HepG2 (cell line): ENCODE data around the gene TLK2. TPM values are rescaled to one million over a fixed set of nuclear protein-coding genes. Genes with fewer than 3 reads are reported as not detected.

ENCODE experiments used
- ARID2 ChIP-seq: sonication (generic); formaldehyde crosslinking; IDR thresholded peaks from 2 replicates; pipeline ENCODE4 v1.8.1; 2022; ENCODE audit warnings: mild to moderate bottlenecking, missing genetic modification reagents, borderline replicate concordance
- CEBPG ChIP-seq: IDR thresholded peaks from 2 replicates; pipeline ENCODE4 v1.6.1; 2016
- CREM ChIP-seq, 2 experiments: sonication (generic) in 1 of 2; formaldehyde crosslinking in 1 of 2; IDR thresholded peaks; 2 replicates each; pipeline versions ENCODE4 v1.4.0 to v1.6.1; 2016 to 2020; ENCODE audit warnings: antibody characterized with exemption in 1 of 2, mild to moderate bottlenecking in 1 of 2, missing genetic modification reagents in 1 of 2
- ELF1 ChIP-seq: sonication (generic); formaldehyde crosslinking; IDR thresholded peaks from 2 replicates; pipeline ENCODE4 v1.4.0; 2020; ENCODE audit warnings: missing genetic modification reagents
- GLI4 ChIP-seq: sonication (generic); formaldehyde crosslinking; IDR thresholded peaks from 2 replicates; pipeline ENCODE4 v1.5.1; 2020; ENCODE audit warnings: missing genetic modification reagents, mild to moderate bottlenecking, moderate library complexity, borderline replicate concordance
- HNRNPUL1 ChIP-seq: fragments of 200-400 bp; formaldehyde crosslinking; IDR thresholded peaks from 2 replicates; pipeline ENCODE4 v1.6.1; 2017; ENCODE audit warnings: low read depth, mild to moderate bottlenecking, low read length, moderate library complexity
- MEIS1 ChIP-seq: sonication (generic); formaldehyde crosslinking; IDR thresholded peaks from 2 replicates; pipeline ENCODE4 v1.9.0; 2021; ENCODE audit warnings: mild to moderate bottlenecking, missing genetic modification reagents, moderate library complexity, borderline replicate concordance
- MIER2 ChIP-seq: IDR thresholded peaks from 2 replicates; pipeline ENCODE4 v1.6.1; 2016; ENCODE audit warnings: missing biosample characterization, missing genetic modification reagents
- SP1 ChIP-seq, 2 experiments: fragments of 450-650 bp in 1 of 2; sonication (generic) in 1 of 2; formaldehyde crosslinking in 1 of 2; IDR thresholded peaks; 2 replicates each; pipeline versions ENCODE4 v1.4.0 to v1.6.1; 2016 to 2020; ENCODE audit warnings: missing genetic modification reagents in 1 of 2
- TSC22D2 ChIP-seq: sonication (generic); formaldehyde crosslinking; IDR thresholded peaks from 2 replicates; pipeline ENCODE4 v1.5.1; 2020; ENCODE audit warnings: missing genetic modification reagents, mild to moderate bottlenecking, borderline replicate concordance
- ZSCAN21 ChIP-seq: sonication (generic); formaldehyde crosslinking; IDR thresholded peaks from 2 replicates; pipeline ENCODE4 v1.8.0; 2022; ENCODE audit warnings: mild to moderate bottlenecking, missing genetic modification reagents, moderate library complexity, borderline replicate concordance
- ZSCAN29 ChIP-seq: sonication (generic); formaldehyde crosslinking; conservative IDR thresholded peaks from 2 replicates; pipeline ENCODE4 v1.4.0; 2020; ENCODE audit warnings: mild to moderate bottlenecking, missing genetic modification reagents
- polyA plus RNA-seq, 8 experiments: library from polyadenylated mRNA; depleted of rRNA in 3 of 8; stranded (reverse) in 7 of 8; unstranded in 1 of 8; fragments of >200 nt; fragmentation: Illumina TruSeq in 4 of 8; extraction: Trizol in 4 of 8; gene quantifications; 2 replicates each; pipeline versions ENCODE4 v1.2.1 to v1.2.3, GENCODE V29; 2011 to 2016; ENCODE audit warnings: low read depth in 4 of 8, missing spikeins in 1 of 8, mixed read lengths in 1 of 8; ENCODE audit not compliant: insufficient read depth in 1 of 8
- total RNA-seq, 5 experiments: library from RNA; depleted of rRNA; stranded (reverse); fragments of >200 nt; fragmentation: Illumina TruSeq; extraction: Trizol; gene quantifications; 2 replicates each; pipeline ENCODE4 v1.2.3, GENCODE V29; 2016; ENCODE audit warnings: low read depth in 1 of 5
- TF ChIP-seq, protein P1 (sequence below): IDR thresholded peaks from 2 replicates; pipeline ENCODE4 v1.4.0; 2020; ENCODE audit warnings: mild to moderate bottlenecking, missing genetic modification reagents

Gene TLK2
- total and polyA plus RNA-seq, 2 of the 13 experiments (the other 11 are each of a cell fraction or from before 2014, with no cell fraction given), result 58.7 to 60.8 TPM

DNA sequence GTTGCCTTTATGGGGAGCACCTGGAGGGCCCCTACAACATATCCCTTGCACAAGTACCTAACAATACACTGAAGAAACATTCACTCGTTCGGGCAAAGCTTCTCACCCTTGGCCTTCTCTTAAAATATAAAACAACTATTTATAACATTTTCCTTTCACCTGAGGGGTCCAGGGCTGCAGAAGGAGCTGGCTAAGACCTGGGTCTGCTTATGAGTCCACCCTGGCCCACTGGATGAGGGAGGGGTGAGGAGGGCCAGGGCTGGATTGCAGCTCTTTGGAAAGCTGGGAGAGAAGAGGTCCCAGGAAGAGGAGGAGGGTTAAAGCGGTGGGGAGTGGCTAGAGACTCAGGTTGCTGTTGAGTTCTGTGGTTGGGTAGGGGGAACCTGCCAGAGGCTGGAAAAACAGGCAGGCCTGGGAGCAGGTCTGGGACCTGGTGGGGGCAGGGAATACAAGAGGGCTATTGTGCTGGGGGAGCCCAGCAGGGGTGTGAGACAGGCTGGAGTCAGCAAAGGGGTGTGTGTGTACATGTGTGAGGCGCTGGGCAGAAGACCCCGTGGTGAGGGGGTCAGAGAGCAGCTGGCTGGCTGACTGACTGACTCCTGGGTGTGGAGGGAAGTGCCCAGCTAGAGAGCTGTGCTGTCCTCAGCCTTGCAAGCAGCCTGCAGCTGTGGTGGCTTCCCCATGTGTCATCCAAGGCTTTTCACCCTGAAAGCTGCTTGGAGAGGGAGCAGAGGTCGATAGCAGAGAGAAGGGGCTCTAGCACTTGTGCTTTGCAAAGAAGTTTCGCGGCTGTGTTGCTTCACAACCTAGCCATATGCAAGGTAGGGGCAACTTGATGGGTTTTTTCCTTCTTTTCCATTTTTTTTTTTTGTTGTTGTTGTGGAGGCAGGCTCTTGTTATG is 138.6 kb downstream of the TLK2 start (continued):
- 0 out of 2 replicates have a peak, but pooled peaks have one; percentile 55 for TF ChIP-seq ZSCAN29 (CRISPR knock-in tag)
- no peak for TF ChIP-seq MIER2 (CRISPR knock-in tag)
- no peak; the same call in 1 of the 2 replicates for TF ChIP-seq ELF1 (CRISPR knock-in tag)
- TF ChIP-seq, protein P1, sequence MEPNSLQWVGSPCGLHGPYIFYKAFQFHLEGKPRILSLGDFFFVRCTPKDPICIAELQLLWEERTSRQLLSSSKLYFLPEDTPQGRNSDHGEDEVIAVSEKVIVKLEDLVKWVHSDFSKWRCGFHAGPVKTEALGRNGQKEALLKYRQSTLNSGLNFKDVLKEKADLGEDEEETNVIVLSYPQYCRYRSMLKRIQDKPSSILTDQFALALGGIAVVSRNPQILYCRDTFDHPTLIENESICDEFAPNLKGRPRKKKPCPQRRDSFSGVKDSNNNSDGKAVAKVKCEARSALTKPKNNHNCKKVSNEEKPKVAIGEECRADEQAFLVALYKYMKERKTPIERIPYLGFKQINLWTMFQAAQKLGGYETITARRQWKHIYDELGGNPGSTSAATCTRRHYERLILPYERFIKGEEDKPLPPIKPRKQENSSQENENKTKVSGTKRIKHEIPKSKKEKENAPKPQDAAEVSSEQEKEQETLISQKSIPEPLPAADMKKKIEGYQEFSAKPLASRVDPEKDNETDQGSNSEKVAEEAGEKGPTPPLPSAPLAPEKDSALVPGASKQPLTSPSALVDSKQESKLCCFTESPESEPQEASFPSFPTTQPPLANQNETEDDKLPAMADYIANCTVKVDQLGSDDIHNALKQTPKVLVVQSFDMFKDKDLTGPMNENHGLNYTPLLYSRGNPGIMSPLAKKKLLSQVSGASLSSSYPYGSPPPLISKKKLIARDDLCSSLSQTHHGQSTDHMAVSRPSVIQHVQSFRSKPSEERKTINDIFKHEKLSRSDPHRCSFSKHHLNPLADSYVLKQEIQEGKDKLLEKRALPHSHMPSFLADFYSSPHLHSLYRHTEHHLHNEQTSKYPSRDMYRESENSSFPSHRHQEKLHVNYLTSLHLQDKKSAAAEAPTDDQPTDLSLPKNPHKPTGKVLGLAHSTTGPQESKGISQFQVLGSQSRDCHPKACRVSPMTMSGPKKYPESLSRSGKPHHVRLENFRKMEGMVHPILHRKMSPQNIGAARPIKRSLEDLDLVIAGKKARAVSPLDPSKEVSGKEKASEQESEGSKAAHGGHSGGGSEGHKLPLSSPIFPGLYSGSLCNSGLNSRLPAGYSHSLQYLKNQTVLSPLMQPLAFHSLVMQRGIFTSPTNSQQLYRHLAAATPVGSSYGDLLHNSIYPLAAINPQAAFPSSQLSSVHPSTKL (CRISPR knock-in tag), result peak; percentile 71
- peak; percentile 22; the same call in 1 of the 2 replicates for TF ChIP-seq CREM (IDR thresholded peaks at IDR 0.05)
- TF ChIP-seq CREM (CRISPR knock-in tag; IDR thresholded peaks at IDR 0.05), result no peak
- TF ChIP-seq TSC22D2 (CRISPR knock-in tag), result 0 out of 2 replicates have a peak, but pooled peaks have one; percentile 17
- TF ChIP-seq HNRNPUL1, result no peak
- peak; percentile 23; the same call in 1 of the 2 replicates for TF ChIP-seq CEBPG (CRISPR knock-in tag)
- TF ChIP-seq SP1 (IDR thresholded peaks at IDR 0.05), result no peak
- TF ChIP-seq SP1 (CRISPR knock-in tag; IDR thresholded peaks at IDR 0.05), result no peak
- no peak for TF ChIP-seq ARID2 (CRISPR knock-in tag)
- no peak for TF ChIP-seq ZSCAN21
- no peak for TF ChIP-seq GLI4 (CRISPR knock-in tag)
- peak; percentile 64; the same call in 1 of the 2 replicates for TF ChIP-seq MEIS1 (CRISPR knock-in tag)
